Left lung (tissue), 10 donors: Measurements from ENCODE around the gene NKX3-2. TPM values are rescaled to one million over a fixed set of nuclear protein-coding genes. Genes with fewer than 3 reads are reported as not detected.

ENCODE experiments used
- ATAC-seq: fragments of 200-7000 bp; cut with Tn5 transposase; one replicate; pipeline ENCODE4 v1.9.1; 2020; ENCODE audit warnings: moderate library complexity
- DNase-seq, 4 donors: peaks; one replicate each; pipeline ENCODE4 v3.0.0-alpha.2; 2013 to 2020
- H3K27ac ChIP-seq, 2 donors: fragments of 200-600 bp; sonication (generic) in 1 of 2; one replicate each; pipeline versions ENCODE4 v1.5.0 to v1.8.0; 2020 to 2021
- H3K27me3 ChIP-seq, 2 donors: fragments of 200-600 bp; sonication (generic) in 1 of 2; one replicate each; pipeline versions ENCODE4 v1.5.0 to v1.8.0; 2020 to 2021
- H3K36me3 ChIP-seq, 2 donors: fragments of 200-600 bp; sonication (generic) in 1 of 2; one replicate each; pipeline versions ENCODE4 v1.5.0 to v1.8.0; 2020 to 2021
- H3K4me1 ChIP-seq, 2 donors: fragments of 200-600 bp; one replicate each; pipeline ENCODE4 v1.8.0; 2021
- H3K4me3 ChIP-seq, 2 donors: fragments of 200-600 bp; sonication (generic) in 1 of 2; one replicate each; pipeline versions ENCODE4 v1.5.0 to v1.8.0; 2020 to 2021; ENCODE audit warnings: mild to moderate bottlenecking in 1 of 2
- H3K9me3 ChIP-seq, 2 donors: fragments of 200-600 bp; sonication (generic) in 1 of 2; one replicate each; pipeline versions ENCODE4 v1.5.0 to v1.8.0; 2020 to 2021
- CTCF ChIP-seq, 2 donors: fragments of 200-600 bp; sonication (generic) in 1 of 2; IDR thresholded peaks; one replicate each; pipeline versions ENCODE4 v1.5.0 to v1.8.0; 2021; ENCODE audit warnings: antibody characterized with exemption in 2 of 2
- intact Hi-C, 2 donors: fragments of 100-400 bp; cut with DNase I; formaldehyde crosslinking; loops; one replicate each; pipeline versions ENCODE4 v1.11.2 to v1.14.2; 2022
- polyA plus RNA-seq, 6 donors: library from polyadenylated mRNA; unstranded; fragments of 120-200 nt; gene quantifications; one replicate each; pipeline ENCODE4 v1.2.1, GENCODE V29; 2013; ENCODE audit not compliant: insufficient read length in 6 of 6
- total RNA-seq, 2 donors: library from RNA; stranded (reverse); fragmentation: NEBNext Ultra II Directional; extraction: Animal tissue kit (Norgen Biotek cat#: 25700); gene quantifications; one replicate each; pipeline ENCODE4 v1.2.1, GENCODE V29; 2021
- donor health status: DM: no; HTN: yes; CAD: no.
- donor health status: DM: no; HTN: no; CAD: no.

NKX3-2 gene
- total and polyA plus RNA-seq, 8 donors, result 0.09 to 0.44 (median 0.13) TPM; not detected in 3

GRCh38 chr4:13523105-13523477, 21.2 kb downstream of the NKX3-2 start:
- H3K4me3 ChIP-seq, result no peak overlapping the region
- no peak for DNase-seq
- TF ChIP-seq CTCF (IDR thresholded peaks at IDR 0.05), result no peak
- peaks cover 0 to 13% of the 10 kb centered on the region in 2 donors for H3K4me1 ChIP-seq
- ATAC-seq, result no peak
- no peaks in the 10 kb centered on the region for H3K36me3 ChIP-seq
- intact Hi-C loops, result no loop called here
- H3K9me3 ChIP-seq, result peaks cover 0 to 7% of the 10 kb centered on the region in 2 donors
- no peak overlapping the region for H3K27ac ChIP-seq
- peaks cover 99 to 100% of the 10 kb centered on the region in 2 donors for H3K27me3 ChIP-seq

GRCh38 chr4:13522282-13523104, 21.8 kb downstream of the NKX3-2 start:
- DNase-seq, result peak in 1 of 4 donors; percentile 65
- intact Hi-C loops, result no loop called here
- Histone ChIP-seq H3K9me3 (peaks cover 0 to 7% of the 10 kb centered on the region in 2 donors), H3K27ac (no peak overlapping the region), H3K27me3 (peaks cover 99 to 100% of the 10 kb centered on the region in 2 donors), H3K36me3 (no peaks in the 10 kb centered on the region), H3K4me1 (peaks cover 0 to 8% of the 10 kb centered on the region in 2 donors), H3K4me3 (no peak overlapping the region)
- ATAC-seq, result no peak
- no peak for TF ChIP-seq CTCF (IDR thresholded peaks at IDR 0.05)

GRCh38 chr4:13521047-13521446, 23.3 kb downstream of the NKX3-2 start:
- Histone ChIP-seq H3K27me3 (peaks cover 87 to 97% of the 10 kb centered on the region in 2 donors), H3K27ac (no peak overlapping the region), H3K4me3 (no peak overlapping the region), H3K36me3 (no peaks in the 10 kb centered on the region), H3K4me1 (peaks cover 0 to 7% of the 10 kb centered on the region in 2 donors), H3K9me3 (peaks cover 0 to 7% of the 10 kb centered on the region in 2 donors)
- ATAC-seq (no peak), DNase-seq (no peak)
- TF ChIP-seq CTCF (IDR thresholded peaks at IDR 0.05), result no peak
- intact Hi-C loops, result no loop called here

GRCh38 chr4:13516315-13516860, 27.9 kb downstream of the NKX3-2 start:
- no peak for DNase-seq
- intact Hi-C loops, result no loop called here

More at GRCh38 chr4:13516315-13516860, 27.9 kb downstream of the NKX3-2 start:
- Histone ChIP-seq H3K27ac (no peak overlapping the region), H3K4me1 (no peaks in the 10 kb centered on the region), H3K4me3 (no peak overlapping the region), H3K27me3 (peaks cover 49 to 97% of the 10 kb centered on the region in 2 donors), H3K36me3 (no peaks in the 10 kb centered on the region), H3K9me3 (no peaks in the 10 kb centered on the region)
- no peak for ATAC-seq
- TF ChIP-seq CTCF (IDR thresholded peaks at IDR 0.05), result no peak
